ENCODE measurements around the gene LRSAM1.

The LRSAM1 gene

DNA sequence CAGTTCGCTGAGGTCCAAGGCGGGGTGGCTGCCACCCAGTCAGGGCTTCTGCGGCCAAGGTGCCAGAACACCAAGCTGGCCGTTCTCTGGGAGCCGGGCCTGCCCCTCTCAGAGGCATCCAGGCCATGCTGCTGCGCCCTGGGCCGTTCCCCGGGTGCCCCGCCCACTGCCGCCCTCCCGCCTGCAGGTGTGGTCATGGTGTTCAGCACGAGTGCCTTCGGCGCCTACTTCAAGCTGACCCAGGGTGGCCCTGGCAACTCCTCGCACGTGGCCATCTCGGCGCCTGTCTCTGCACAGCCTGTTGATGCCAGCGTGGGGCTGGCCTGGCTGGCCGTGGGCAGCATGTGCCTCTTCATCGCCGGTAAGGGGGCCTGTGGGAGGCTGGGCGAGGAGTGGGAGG lies 46.7 kb upstream of the LRSAM1 start:
- Histone ChIP-seq H4K20me1 (ENCODE audit: insufficient read depth, low read length) (no peaks in the 10 kb centered on the region), H3K9me2 (replicated peaks; ENCODE audit: insufficient read depth, low read length) (no peaks in the 10 kb centered on the region), H3K4me1 (ENCODE audit: low read length) (no peaks in the 10 kb centered on the region), H2AFZ (ENCODE audit: low read length) (no peak overlapping the region), H3K4me3 (ENCODE audit: low read length) (no peak overlapping the region), H3K36me3 (replicated peaks; ENCODE audit: insufficient read depth, low read length) (no peaks in the 10 kb centered on the region), H3K27ac (ENCODE audit: low read length) (no peak overlapping the region), H3K9ac (ENCODE audit: low read length) (no peak overlapping the region), H3F3A (ENCODE audit: insufficient read depth, low read length) (no peaks in the 10 kb centered on the region), H3K9me3 (replicated peaks; ENCODE audit: insufficient read depth, low read length) (no peaks in the 10 kb centered on the region), H3K27me3 (replicated peaks; ENCODE audit: insufficient read depth, low read length) (no peaks in the 10 kb centered on the region), H3K79me2 (ENCODE audit: low read length) (no peaks in the 10 kb centered on the region), H3K4me2 (ENCODE audit: low read depth, low read length) (no peak overlapping the region)
- no peak for TF ChIP-seq EZH2 (optimal IDR thresholded peaks at IDR 0.05; ENCODE audit: low read depth, low read length)
- TF ChIP-seq EZH2phosphoT487 (IDR thresholded peaks at IDR 0.05; ENCODE audit: low read length), result no peak
- TF ChIP-seq, protein P1, sequence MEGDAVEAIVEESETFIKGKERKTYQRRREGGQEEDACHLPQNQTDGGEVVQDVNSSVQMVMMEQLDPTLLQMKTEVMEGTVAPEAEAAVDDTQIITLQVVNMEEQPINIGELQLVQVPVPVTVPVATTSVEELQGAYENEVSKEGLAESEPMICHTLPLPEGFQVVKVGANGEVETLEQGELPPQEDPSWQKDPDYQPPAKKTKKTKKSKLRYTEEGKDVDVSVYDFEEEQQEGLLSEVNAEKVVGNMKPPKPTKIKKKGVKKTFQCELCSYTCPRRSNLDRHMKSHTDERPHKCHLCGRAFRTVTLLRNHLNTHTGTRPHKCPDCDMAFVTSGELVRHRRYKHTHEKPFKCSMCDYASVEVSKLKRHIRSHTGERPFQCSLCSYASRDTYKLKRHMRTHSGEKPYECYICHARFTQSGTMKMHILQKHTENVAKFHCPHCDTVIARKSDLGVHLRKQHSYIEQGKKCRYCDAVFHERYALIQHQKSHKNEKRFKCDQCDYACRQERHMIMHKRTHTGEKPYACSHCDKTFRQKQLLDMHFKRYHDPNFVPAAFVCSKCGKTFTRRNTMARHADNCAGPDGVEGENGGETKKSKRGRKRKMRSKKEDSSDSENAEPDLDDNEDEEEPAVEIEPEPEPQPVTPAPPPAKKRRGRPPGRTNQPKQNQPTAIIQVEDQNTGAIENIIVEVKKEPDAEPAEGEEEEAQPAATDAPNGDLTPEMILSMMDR (IDR thresholded peaks at IDR 0.05; ENCODE audit: low read length), result no peak
- no peak for DNase-seq

DNA sequence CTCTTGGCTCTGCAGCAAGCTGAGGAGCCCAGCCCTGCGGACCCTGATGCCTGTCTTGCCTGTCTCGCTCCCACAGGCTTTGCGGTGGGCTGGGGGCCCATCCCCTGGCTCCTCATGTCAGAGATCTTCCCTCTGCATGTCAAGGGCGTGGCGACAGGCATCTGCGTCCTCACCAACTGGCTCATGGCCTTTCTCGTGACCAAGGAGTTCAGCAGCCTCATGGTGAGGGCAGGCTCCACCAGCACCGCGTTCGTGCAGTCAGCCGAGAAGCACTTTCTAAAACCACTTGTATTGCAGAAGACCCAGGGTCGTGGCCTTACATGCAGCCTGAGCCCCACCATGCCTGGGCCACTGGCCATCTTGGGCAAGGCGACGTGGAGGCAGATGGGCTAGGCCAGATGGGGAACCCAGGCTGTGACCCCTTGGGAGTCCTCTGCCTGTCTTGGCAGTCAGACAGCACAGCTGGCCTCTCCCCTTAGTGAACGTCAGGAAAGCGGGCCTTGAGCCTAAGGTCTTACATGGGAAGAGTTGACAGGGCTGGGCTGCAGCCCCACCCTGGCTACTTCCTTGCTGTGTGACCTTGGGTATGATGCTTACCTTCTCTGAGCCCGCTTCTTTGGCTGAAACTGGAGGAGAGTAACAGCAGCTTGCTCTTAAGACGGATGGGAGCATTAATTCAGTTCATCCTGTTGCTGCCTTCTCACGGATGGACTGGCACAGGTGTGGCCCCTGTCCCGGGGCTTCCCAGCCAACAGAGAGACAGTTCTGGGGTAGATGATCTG lies 45.8 kb upstream of the LRSAM1 start:
- H3K9ac ChIP-seq (ENCODE audit: low read length), result no peak overlapping the region
- H3K4me1 ChIP-seq (ENCODE audit: low read length), result no peaks in the 10 kb centered on the region
- H3K27me3 ChIP-seq (replicated peaks; ENCODE audit: insufficient read depth, low read length), result no peaks in the 10 kb centered on the region

DNA sequence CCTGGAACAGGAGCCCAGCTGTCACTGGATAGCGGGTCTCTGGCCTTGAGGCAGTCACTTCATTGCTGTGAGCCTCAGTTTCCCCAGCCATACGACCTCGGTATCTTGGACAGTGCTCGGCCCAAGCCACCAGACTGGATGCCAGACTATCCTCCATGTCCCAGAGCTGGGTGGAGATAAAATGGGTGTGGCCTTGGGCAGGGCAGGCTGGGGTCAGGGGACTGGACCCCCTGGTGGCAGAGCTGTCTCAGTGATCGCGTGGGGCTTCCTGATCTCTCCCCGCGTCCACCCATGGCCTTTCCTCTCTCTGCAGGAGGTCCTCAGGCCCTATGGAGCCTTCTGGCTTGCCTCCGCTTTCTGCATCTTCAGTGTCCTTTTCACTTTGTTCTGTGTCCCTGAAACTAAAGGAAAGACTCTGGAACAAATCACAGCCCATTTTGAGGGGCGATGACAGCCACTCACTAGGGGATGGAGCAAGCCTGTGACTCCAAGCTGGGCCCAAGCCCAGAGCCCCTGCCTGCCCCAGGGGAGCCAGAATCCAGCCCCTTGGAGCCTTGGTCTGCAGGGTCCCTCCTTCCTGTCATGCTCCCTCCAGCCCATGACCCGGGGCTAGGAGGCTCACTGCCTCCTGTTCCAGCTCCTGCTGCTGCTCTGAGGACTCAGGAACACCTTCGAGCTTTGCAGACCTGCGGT lies 44.4 kb upstream of the LRSAM1 start:
- H3K27ac ChIP-seq (ENCODE audit: low read length), result no peak overlapping the region
- H3F3A ChIP-seq (ENCODE audit: insufficient read depth, low read length), result no peaks in the 10 kb centered on the region
- DNase-seq, result no peak
- H3K27me3 ChIP-seq (replicated peaks; ENCODE audit: insufficient read depth, low read length), result no peaks in the 10 kb centered on the region
- no peak for TF ChIP-seq EZH2phosphoT487 (IDR thresholded peaks at IDR 0.05; ENCODE audit: low read length)
- TF ChIP-seq EZH2 (optimal IDR thresholded peaks at IDR 0.05; ENCODE audit: low read depth, low read length), result no peak
- TF ChIP-seq, protein P1 (IDR thresholded peaks at IDR 0.05; ENCODE audit: low read length), result no peak
- no peaks in the 10 kb centered on the region for H3K9me2 ChIP-seq (replicated peaks; ENCODE audit: insufficient read depth, low read length)
- no peak overlapping the region for H3K9ac ChIP-seq (ENCODE audit: low read length)
- H3K9me3 ChIP-seq (replicated peaks; ENCODE audit: insufficient read depth, low read length), result no peaks in the 10 kb centered on the region
- no peaks in the 10 kb centered on the region for H3K36me3 ChIP-seq (replicated peaks; ENCODE audit: insufficient read depth, low read length)
- H3K4me3 ChIP-seq (ENCODE audit: low read length), result no peak overlapping the region
- H4K20me1 ChIP-seq (ENCODE audit: insufficient read depth, low read length), result no peaks in the 10 kb centered on the region
- H2AFZ ChIP-seq (ENCODE audit: low read length), result no peak overlapping the region
- no peaks in the 10 kb centered on the region for H3K4me1 ChIP-seq (ENCODE audit: low read length)
- H3K79me2 ChIP-seq (ENCODE audit: low read length), result no peaks in the 10 kb centered on the region
- no peak overlapping the region for H3K4me2 ChIP-seq (ENCODE audit: low read depth, low read length)

More for the DNA sequence above, 45.8 kb upstream of the LRSAM1 start:
- Histone ChIP-seq H3K27ac (ENCODE audit: low read length) (no peak overlapping the region), H3K79me2 (ENCODE audit: low read length) (no peaks in the 10 kb centered on the region), H3K36me3 (replicated peaks; ENCODE audit: insufficient read depth, low read length) (no peaks in the 10 kb centered on the region), H2AFZ (ENCODE audit: low read length) (no peak overlapping the region), H4K20me1 (ENCODE audit: insufficient read depth, low read length) (no peaks in the 10 kb centered on the region), H3F3A (ENCODE audit: insufficient read depth, low read length) (no peaks in the 10 kb centered on the region), H3K9me3 (replicated peaks; ENCODE audit: insufficient read depth, low read length) (no peaks in the 10 kb centered on the region), H3K9me2 (replicated peaks; ENCODE audit: insufficient read depth, low read length) (no peaks in the 10 kb centered on the region), H3K4me3 (ENCODE audit: low read length) (no peak overlapping the region), H3K4me2 (ENCODE audit: low read depth, low read length) (no peak overlapping the region)
- TF ChIP-seq EZH2phosphoT487 (IDR thresholded peaks at IDR 0.05; ENCODE audit: low read length), result no peak
- no peak for TF ChIP-seq EZH2 (optimal IDR thresholded peaks at IDR 0.05; ENCODE audit: low read depth, low read length)
- TF ChIP-seq, protein P1 (IDR thresholded peaks at IDR 0.05; ENCODE audit: low read length), result no peak
- DNase-seq, result no peak

Data from MM.1S (cell line).